Esophagus squamous epithelium (tissue), 4 donors: ENCODE data around the gene ADCK1.
"Not testable (repeated sequence)": the region's sequence is repeated elsewhere in the genome, so short reads cannot be mapped to it uniquely, and the experiment has no call there.

Source experiments
- POLR2A ChIP-seq, 4 donors: fragments of 450-650 bp; IDR thresholded peaks; one replicate each; pipeline ENCODE4 v1.6.1; 2017; ENCODE audit warnings: antibody characterized with exemption in 4 of 4, mild to moderate bottlenecking in 4 of 4, moderate library complexity in 3 of 4
- TF ChIP-seq, protein P1 (sequence below), 6 experiments: fragments of 450-650 bp in 4 of 6; fragments of 200-600 bp in 2 of 6; sonication (generic) in 2 of 6; IDR thresholded peaks; one replicate each; pipeline ENCODE4 v1.5.1; 2016 to 2019; ENCODE audit warnings: antibody characterized with exemption in 6 of 6, mild to moderate bottlenecking in 4 of 6, moderate library complexity in 4 of 6

DNA sequence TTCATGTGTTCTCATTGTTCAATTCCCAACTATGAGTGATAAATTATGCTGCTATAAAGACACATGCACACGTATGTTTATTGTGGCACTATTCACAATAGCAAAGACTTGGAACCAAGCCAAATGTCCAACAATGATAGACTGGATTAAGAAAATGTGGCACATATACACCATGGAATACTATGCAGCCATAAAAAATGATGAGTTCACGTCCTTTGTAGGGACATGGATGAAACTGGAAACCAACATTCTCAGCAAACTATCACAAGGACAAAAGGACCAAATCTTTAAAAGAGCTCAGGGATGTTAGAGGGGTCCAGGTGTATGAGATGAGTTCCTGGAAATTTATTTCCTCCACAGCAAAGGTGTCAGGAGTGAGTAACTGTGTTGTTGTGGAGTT, 115.5 kb downstream of the ADCK1 start:
- TF ChIP-seq, protein P1, sequence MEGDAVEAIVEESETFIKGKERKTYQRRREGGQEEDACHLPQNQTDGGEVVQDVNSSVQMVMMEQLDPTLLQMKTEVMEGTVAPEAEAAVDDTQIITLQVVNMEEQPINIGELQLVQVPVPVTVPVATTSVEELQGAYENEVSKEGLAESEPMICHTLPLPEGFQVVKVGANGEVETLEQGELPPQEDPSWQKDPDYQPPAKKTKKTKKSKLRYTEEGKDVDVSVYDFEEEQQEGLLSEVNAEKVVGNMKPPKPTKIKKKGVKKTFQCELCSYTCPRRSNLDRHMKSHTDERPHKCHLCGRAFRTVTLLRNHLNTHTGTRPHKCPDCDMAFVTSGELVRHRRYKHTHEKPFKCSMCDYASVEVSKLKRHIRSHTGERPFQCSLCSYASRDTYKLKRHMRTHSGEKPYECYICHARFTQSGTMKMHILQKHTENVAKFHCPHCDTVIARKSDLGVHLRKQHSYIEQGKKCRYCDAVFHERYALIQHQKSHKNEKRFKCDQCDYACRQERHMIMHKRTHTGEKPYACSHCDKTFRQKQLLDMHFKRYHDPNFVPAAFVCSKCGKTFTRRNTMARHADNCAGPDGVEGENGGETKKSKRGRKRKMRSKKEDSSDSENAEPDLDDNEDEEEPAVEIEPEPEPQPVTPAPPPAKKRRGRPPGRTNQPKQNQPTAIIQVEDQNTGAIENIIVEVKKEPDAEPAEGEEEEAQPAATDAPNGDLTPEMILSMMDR (IDR thresholded peaks at IDR 0.05), result not testable (repeated sequence)
- TF ChIP-seq POLR2A (IDR thresholded peaks at IDR 0.05), result not testable (repeated sequence)
